Duodenal mucosa (tissue), 2 donors: ENCODE data around the gene TMEM255B.

Source experiments
- H3K27ac ChIP-seq: one replicate; pipeline ENCODE4 v1.7.0; 2013; ENCODE audit warnings: low read depth, low read length
- H3K27me3 ChIP-seq, 2 donors: one replicate each; pipeline ENCODE4 v1.7.0; 2013; ENCODE audit warnings: low read length in 2 of 2, control low read depth in 1 of 2; ENCODE audit not compliant: insufficient read depth in 2 of 2, control insufficient read depth in 1 of 2
- H3K36me3 ChIP-seq, 2 donors: one replicate each; pipeline ENCODE4 v1.7.0; 2013; ENCODE audit warnings: low read length in 2 of 2, control low read depth in 1 of 2; ENCODE audit not compliant: insufficient read depth in 2 of 2, control insufficient read depth in 1 of 2
- H3K4me1 ChIP-seq, 2 donors: one replicate each; pipeline ENCODE4 v1.7.0; 2013; ENCODE audit warnings: low read length in 2 of 2, control low read depth in 1 of 2; ENCODE audit not compliant: insufficient read depth in 2 of 2, control insufficient read depth in 1 of 2
- H3K4me3 ChIP-seq, 2 donors: one replicate each; pipeline ENCODE4 v1.7.0; 2013; ENCODE audit warnings: low read length in 2 of 2, low read depth in 1 of 2
- H3K9ac ChIP-seq, 2 donors: one replicate each; pipeline ENCODE4 v1.7.0; 2013; ENCODE audit warnings: low read length in 2 of 2, low read depth in 1 of 2
- H3K9me3 ChIP-seq, 2 donors: one replicate each; pipeline ENCODE4 v1.7.0; 2013; ENCODE audit warnings: low read length in 2 of 2, control low read depth in 1 of 2; ENCODE audit not compliant: control insufficient read depth in 1 of 2

TMEM255B gene

DNA sequence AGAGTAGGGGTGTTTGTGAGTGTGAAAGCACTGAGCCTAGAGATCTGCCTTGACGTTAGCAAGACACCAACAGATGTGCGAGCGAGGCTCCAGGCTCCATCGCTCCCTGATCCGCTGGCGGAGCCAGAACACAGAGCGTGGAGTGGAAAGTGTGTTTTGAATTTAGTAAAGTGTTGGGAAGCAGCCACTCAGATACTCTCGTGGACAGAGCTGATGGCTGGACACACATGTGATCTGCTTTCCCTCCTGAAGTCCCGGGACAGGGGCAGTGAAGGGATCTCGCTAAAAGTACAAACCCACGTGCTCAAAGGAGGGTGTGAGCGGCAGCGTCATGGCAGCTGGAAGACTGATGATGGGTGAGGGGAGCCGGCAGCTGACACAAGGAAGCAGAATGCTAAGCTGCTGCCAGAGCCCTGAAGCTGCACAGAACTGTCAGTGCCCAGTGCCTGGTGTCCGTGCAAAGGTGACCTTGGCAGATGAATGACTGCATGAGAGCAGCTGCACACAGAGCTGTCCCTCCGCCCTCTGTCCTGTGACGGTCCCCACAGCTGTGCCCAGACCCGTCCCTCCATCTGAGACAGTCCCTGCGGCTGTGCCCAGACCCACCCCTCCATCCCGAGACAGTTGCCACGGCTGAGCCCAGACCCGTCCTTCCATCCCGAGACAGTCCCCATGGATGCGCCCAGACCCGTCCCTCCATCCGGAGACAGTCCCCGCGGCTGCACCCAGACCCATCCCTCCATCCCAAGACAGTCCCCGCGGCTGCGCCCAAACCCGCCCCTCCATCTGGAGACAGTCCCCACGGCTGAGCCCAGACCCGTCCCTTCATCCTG, 29.6 kb upstream of the TMEM255B start:
- H3K4me1 ChIP-seq, result peaks cover 0 to 5% of the 10 kb centered on the region in 2 donors
- no peak overlapping the region for H3K27ac ChIP-seq
- no peaks in the 10 kb centered on the region for H3K9me3 ChIP-seq
- H3K36me3 ChIP-seq, result no peaks in the 10 kb centered on the region
- no peak overlapping the region for H3K9ac ChIP-seq
- peaks cover 0 to 5% of the 10 kb centered on the region in 2 donors for H3K27me3 ChIP-seq
- no peak overlapping the region for H3K4me3 ChIP-seq

DNA sequence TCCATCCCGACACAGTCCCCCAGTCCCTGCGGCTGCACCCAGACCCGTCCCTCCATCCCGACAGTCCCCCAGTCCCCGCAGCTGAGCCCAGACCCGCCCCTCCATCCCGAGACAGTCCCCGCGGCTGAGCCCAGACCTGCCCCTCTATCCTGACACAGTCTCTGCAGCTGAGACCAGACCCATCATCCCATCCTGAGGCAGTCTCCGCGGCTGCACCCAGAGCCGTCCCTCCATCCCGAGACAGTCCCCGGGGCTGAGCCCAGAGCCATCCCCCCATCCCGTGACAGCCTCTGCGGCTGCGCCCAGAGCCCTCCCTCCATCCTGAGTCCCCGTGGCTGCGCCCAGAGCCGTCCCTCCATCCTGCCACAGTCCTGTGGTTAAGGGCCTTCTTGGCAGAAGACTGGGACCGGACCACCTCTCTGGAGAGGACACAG, 28.8 kb upstream of the TMEM255B start:
- H3K9me3 ChIP-seq, result no peaks in the 10 kb centered on the region
- H3K27me3 ChIP-seq, result peaks cover 0 to 5% of the 10 kb centered on the region in 2 donors
- no peak overlapping the region for H3K27ac ChIP-seq
- H3K36me3 ChIP-seq, result no peaks in the 10 kb centered on the region
- no peak overlapping the region for H3K9ac ChIP-seq
- H3K4me3 ChIP-seq, result no peak overlapping the region
- H3K4me1 ChIP-seq, result no peaks in the 10 kb centered on the region

DNA sequence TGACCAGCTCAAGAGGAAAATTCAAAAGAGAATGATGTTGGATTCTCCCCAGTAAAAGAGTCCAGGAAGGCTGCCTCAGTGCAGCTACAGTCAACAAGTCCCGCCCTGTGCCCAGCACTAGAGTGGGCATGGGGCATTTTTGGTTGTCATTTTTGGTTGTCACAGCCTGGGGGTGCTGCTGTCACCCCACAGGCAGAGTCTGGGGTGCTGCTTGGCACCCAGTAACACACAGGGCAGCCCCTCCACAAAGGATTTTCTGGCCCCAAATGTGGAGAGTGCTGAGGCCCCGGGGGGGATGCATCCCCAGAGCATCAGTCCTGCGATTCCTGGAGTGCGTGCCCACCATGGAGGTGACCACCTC, 28.2 kb upstream of the TMEM255B start:
- Histone ChIP-seq H3K4me3 (no peak overlapping the region), H3K27ac (no peak overlapping the region), H3K4me1 (peaks cover 0 to under 1% of the 10 kb centered on the region in 2 donors), H3K27me3 (peaks cover 0 to 5% of the 10 kb centered on the region in 2 donors), H3K9me3 (no peaks in the 10 kb centered on the region), H3K9ac (no peak overlapping the region), H3K36me3 (no peaks in the 10 kb centered on the region)

DNA sequence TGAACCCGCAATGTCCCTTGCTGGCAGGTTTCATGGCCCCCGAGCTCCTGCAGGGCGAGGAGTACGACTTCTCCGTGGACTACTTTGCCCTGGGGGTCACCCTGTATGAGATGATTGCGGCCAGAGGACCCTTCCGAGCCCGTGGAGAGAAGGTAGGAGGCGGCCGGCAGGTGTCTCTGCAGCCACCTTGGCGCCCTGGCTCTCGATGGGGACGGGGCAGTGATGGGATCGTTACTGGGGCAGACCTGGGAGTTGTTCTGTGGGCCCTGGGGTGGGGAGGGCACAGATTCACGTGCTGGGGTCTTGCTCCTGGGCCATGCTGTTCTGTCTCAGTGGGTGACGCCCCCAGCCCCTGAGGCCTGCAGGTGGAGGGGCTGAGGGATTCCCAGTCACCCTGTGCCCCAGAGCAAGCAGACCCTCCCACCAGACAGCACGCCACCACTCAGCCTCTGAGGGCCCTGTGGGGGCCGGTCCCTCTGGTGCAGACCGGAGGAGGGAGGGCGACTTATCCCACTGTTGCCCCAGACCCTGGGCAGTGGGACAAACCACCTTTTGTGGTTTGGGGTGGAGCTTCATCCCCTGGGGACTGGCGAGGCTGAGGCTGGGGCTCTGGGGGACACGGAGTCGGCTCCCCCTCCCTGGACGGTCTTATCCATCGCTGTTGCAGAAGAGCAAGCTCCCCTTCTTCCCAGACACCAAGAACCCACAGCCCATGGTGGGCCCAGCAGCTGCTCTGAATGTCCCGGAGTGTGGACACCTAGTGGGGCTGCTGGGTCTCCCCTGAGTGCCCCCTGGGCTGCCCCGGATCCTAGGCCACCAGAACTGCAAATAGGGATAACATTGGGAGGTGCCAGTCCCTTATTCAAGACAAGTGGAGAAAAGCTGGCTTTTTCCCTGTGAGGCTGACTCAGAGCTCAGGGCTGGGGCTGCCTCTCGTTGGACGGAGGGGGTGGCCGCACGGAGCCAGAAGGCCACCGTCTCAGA, 27.5 kb upstream of the TMEM255B start:
- no peaks in the 10 kb centered on the region for H3K9me3 ChIP-seq
- peaks cover 7% of the 10 kb centered on the region in 2 donors for H3K4me1 ChIP-seq
- H3K27me3 ChIP-seq, result peaks cover 0 to 5% of the 10 kb centered on the region in 2 donors
- no peak overlapping the region for H3K27ac ChIP-seq
- H3K36me3 ChIP-seq, result no peaks in the 10 kb centered on the region
- H3K9ac ChIP-seq, result no peak overlapping the region
- no peak overlapping the region for H3K4me3 ChIP-seq

DNA sequence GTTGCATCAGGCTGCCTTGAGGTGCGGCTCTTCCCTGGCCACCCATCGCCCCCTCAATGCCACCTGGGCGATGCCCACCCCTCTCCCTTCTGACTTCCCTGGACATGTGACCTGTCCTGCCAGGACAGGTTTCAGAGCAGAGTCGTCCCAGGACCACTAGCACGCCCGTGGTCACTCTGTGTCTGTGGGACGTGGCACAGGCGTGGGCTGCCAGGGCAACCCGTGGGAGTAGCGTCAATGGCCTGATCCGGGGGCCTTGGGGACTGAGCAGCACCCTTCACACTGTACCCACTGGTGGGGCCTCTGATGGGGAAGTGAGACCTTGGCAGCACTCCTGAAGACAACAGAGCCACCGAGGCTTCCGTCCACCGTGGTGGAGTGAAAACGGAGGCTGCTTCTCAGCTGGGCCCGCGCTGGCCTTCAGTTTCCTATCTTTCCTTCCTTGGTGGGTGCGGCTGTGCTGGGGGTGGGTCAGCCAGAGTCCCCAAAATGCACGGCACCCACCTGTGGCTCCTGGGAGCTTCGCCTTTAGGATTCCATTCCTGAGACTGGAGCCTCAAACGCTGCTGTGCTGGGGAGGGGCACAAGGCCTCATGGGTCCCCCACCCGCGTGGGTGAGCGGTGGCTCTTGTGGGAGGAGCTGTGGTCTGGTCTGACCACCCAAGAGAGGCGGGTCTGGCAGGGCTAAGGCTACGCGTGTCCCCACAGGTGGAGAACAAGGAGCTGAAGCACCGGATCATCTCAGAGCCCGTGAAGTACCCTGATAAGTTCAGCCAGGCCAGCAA, 26.7 kb upstream of the TMEM255B start:
- H3K9me3 ChIP-seq, result no peaks in the 10 kb centered on the region
- H3K27me3 ChIP-seq, result peaks cover 0 to 5% of the 10 kb centered on the region in 2 donors

DNA sequence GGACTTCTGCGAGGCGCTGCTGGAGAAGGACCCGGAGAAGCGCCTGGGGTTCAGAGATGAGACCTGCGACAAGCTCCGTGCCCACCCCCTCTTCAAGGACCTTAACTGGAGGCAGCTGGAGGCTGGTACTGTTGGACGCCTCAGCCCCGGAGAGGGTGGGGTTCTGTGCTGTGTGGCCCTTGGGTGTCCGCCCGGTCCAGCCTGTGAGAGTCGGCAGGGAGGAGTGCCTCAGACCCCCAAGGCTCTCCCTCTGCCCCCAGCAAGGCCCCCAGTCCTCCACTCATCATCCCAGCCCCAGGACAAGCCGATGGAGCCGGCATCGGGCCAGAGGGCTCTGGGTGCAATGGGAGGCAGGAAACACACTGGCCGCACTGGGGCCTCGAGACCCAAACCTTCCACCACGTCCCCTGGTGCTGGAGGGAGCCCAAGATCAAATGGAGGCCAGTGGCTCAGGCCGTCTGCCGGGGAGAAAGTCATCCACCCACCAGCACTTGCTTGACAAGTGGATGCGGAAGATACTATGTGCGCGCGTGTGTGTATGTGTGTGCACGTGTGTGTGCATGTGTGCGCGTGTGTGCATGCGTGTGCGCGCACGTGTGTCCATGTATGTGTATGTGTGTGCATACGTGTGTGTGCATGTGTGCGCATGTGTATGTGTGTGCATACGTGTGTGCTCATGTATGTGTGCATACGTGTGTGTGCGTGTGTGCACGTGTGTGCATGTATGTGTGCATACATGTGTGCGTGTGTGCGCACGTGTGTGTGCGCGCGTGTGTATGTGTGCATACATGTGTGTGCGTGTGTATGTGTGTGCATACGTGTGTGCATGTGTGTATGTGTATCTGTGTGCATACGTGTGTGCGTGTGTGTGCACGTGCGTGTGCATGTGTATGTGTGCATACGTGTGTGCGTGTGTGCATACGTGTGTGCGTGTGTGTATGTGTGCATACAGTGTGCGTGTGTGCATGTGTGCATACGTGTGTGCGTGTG, 25.8 kb upstream of the TMEM255B start:
- H3K36me3 ChIP-seq, result no peaks in the 10 kb centered on the region
- no peak overlapping the region for H3K27ac ChIP-seq
- peaks cover 0 to 5% of the 10 kb centered on the region in 2 donors for H3K27me3 ChIP-seq
- H3K9me3 ChIP-seq, result no peaks in the 10 kb centered on the region
- H3K9ac ChIP-seq, result no peak overlapping the region
- peaks cover 10 to 12% of the 10 kb centered on the region in 2 donors for H3K4me1 ChIP-seq
- no peak overlapping the region for H3K4me3 ChIP-seq

More for the DNA sequence above, 26.7 kb upstream of the TMEM255B start:
- H3K4me3 ChIP-seq, result no peak overlapping the region
- peaks cover 10 to 12% of the 10 kb centered on the region in 2 donors for H3K4me1 ChIP-seq
- H3K27ac ChIP-seq, result no peak overlapping the region
- no peaks in the 10 kb centered on the region for H3K36me3 ChIP-seq
- H3K9ac ChIP-seq, result no peak overlapping the region

DNA sequence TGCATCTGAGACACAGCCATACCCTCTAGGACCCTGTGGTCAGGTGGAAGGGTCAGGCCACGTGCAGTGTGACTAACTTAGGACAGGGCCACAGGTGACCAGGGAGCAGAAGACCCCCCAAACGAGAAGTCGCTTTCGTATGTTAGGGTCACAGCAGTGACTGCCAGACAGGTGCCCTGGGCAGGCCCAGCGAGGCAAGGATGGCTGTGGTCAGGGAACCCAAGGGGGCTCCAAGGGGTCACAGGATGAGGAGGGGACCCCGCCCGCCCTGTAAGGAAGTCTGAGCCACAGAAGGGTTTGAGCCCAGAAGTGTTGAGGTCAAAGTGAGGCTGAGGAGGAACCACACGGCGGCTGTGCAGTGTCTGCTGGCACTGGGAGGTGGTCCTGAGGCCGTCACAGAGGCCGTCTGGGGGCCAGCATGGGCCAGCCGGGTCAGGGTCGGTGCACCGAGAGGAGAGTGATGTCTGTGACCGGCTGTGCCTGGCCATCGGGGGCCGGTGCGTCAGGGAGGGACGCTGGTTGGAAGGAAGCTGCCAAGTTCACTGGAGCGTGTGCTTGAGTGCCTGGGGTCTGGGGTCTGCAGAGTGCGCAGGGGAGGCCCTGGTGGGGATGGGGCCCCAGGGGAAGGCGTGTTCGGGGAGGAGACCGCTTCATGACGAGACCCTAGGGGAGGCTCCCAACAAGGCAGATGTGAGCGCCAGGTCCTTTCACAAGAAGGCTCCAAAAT, 24.8 kb upstream of the TMEM255B start:
- no peak overlapping the region for H3K9ac ChIP-seq
- H3K9me3 ChIP-seq, result no peaks in the 10 kb centered on the region
- H3K4me1 ChIP-seq, result peaks cover 10 to 12% of the 10 kb centered on the region in 2 donors
- H3K4me3 ChIP-seq, result no peak overlapping the region
- H3K27me3 ChIP-seq, result peaks cover 0 to 5% of the 10 kb centered on the region in 2 donors
- no peaks in the 10 kb centered on the region for H3K36me3 ChIP-seq
- H3K27ac ChIP-seq, result no peak overlapping the region

DNA sequence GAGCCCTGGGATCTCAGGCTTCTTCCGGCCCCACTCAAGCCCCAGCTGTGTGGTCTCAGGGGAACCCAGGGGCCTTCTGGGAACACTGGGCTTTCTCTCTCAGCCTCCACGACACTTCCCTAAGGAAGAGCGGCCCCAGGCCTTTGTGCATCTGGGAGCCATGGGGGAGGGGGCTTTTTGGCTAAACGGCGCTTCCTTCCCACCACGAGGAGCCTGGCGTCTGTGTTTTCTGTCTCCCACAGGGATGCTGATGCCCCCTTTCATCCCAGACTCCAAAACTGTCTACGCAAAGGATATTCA, 24.2 kb upstream of the TMEM255B start:
- no peak overlapping the region for H3K27ac ChIP-seq
- H3K27me3 ChIP-seq, result peaks cover 0 to 5% of the 10 kb centered on the region in 2 donors

More for the DNA sequence above, 24.2 kb upstream of the TMEM255B start:
- H3K9me3 ChIP-seq, result no peaks in the 10 kb centered on the region
- H3K4me3 ChIP-seq, result no peak overlapping the region
- no peak overlapping the region for H3K9ac ChIP-seq
- H3K4me1 ChIP-seq, result peaks cover 10 to 12% of the 10 kb centered on the region in 2 donors
- H3K36me3 ChIP-seq, result no peaks in the 10 kb centered on the region
